ENCODE data around the gene SEC23A. TPM values are rescaled to one million over a fixed set of nuclear protein-coding genes. Genes with fewer than 3 reads are reported as not detected.
"Not testable (repeated sequence)": the region's sequence is repeated elsewhere in the genome, so short reads cannot be mapped to it uniquely, and the experiment has no call there.

The SEC23A gene
- total RNA-seq, 2 donors from 2014 or later, result 48.9 to 65.2 TPM

- ATAC-seq, result no peak
- no peak for DNase-seq (ENCODE audit: low spot score in 2 of 2)
- Mint-ChIP-seq H3K36me3 (no peaks in the 10 kb centered on the region), H3K9me3 (no peaks in the 10 kb centered on the region), H3K27ac (peak overlapping the region in 1 of 2 donors; percentile 16)
Measured at GRCh38 chr14:39023939-39024871, 78.8 kb downstream of the SEC23A start.

- not testable (repeated sequence) for ATAC-seq, H3K27ac Mint-ChIP-seq, H3K36me3 Mint-ChIP-seq
Measured at GRCh38 chr14:39017096-39018016, 85.7 kb downstream of the SEC23A start.

GRCh38 chr14:39016733-39017095, 86.3 kb downstream of the SEC23A start:
- Mint-ChIP-seq H3K27ac (peak overlapping the region in 1 of 2 donors; percentile 51), H3K36me3 (no peaks in the 10 kb centered on the region), H3K9me3 (no peaks in the 10 kb centered on the region)
- DNase-seq (ENCODE audit: low spot score in 2 of 2), result no peak
- ATAC-seq, result no peak

More at GRCh38 chr14:39017096-39018016, 85.7 kb downstream of the SEC23A start:
- not testable (repeated sequence) for H3K9me3 Mint-ChIP-seq; DNase-seq (ENCODE audit: low spot score in 2 of 2)

- ATAC-seq (no peak), DNase-seq (ENCODE audit: low spot score in 2 of 2) (no peak)
- Mint-ChIP-seq H3K9me3 (no peaks in the 10 kb centered on the region), H3K27ac (no peak overlapping the region), H3K36me3 (no peaks in the 10 kb centered on the region)
Measured at GRCh38 chr14:39015964-39016577, 87.0 kb downstream of the SEC23A start.

GRCh38 chr14:39015360-39015961, 87.6 kb downstream of the SEC23A start:
- H3K9me3 Mint-ChIP-seq, result no peaks in the 10 kb centered on the region
- no peaks in the 10 kb centered on the region for H3K36me3 Mint-ChIP-seq
- ATAC-seq (no peak), DNase-seq (ENCODE audit: low spot score in 2 of 2) (no peak)
- H3K27ac Mint-ChIP-seq, result no peak overlapping the region

- H3K27ac Mint-ChIP-seq, result no peak overlapping the region
- no peaks in the 10 kb centered on the region for H3K36me3 Mint-ChIP-seq
- ATAC-seq (no peak), DNase-seq (ENCODE audit: low spot score in 2 of 2) (no peak)
- H3K9me3 Mint-ChIP-seq, result no peaks in the 10 kb centered on the region
Measured at GRCh38 chr14:39014460-39014859, 88.6 kb downstream of the SEC23A start.

- H3K36me3 Mint-ChIP-seq, ATAC-seq: not testable (repeated sequence)
Measured at GRCh38 chr14:39008965-39009364, 94.1 kb downstream of the SEC23A start.

GRCh38 chr14:39006721-39007410, 96.2 kb downstream of the SEC23A start:
- ATAC-seq (no peak), DNase-seq (ENCODE audit: low spot score in 2 of 2) (no peak)
- Mint-ChIP-seq H3K9me3 (no peaks in the 10 kb centered on the region), H3K36me3 (no peaks in the 10 kb centered on the region), H3K27ac (no peak overlapping the region)

More at GRCh38 chr14:39008965-39009364, 94.1 kb downstream of the SEC23A start:
- DNase-seq (ENCODE audit: low spot score in 2 of 2); H3K27ac Mint-ChIP-seq; H3K9me3 Mint-ChIP-seq: not testable (repeated sequence)

- Mint-ChIP-seq H3K27ac (no peak overlapping the region), H3K9me3 (no peaks in the 10 kb centered on the region), H3K36me3 (no peaks in the 10 kb centered on the region)
- ATAC-seq (no peak), DNase-seq (ENCODE audit: low spot score in 2 of 2) (no peak)
Measured at GRCh38 chr14:39005044-39005880, 97.8 kb downstream of the SEC23A start.

GRCh38 chr14:38999949-39000348, 103.1 kb downstream of the SEC23A start:
- Mint-ChIP-seq H3K9me3 (no peaks in the 10 kb centered on the region), H3K36me3 (no peaks in the 10 kb centered on the region), H3K27ac (no peak overlapping the region)
- no peak for ATAC-seq
- no peak for DNase-seq (ENCODE audit: low spot score in 2 of 2)

GRCh38 chr14:38994731-38995130, 108.3 kb downstream of the SEC23A start:
- H3K27ac Mint-ChIP-seq, result no peak overlapping the region
- no peak for ATAC-seq
- H3K9me3 Mint-ChIP-seq, result no peaks in the 10 kb centered on the region
- no peak for DNase-seq (ENCODE audit: low spot score in 2 of 2)
- no peaks in the 10 kb centered on the region for H3K36me3 Mint-ChIP-seq

- Mint-ChIP-seq H3K27ac (no peak overlapping the region), H3K9me3 (no peaks in the 10 kb centered on the region)
Measured at GRCh38 chr14:38993981-38994380, 109.1 kb downstream of the SEC23A start.

GRCh38 chr14:38992067-38992844, 110.8 kb downstream of the SEC23A start:
- Mint-ChIP-seq H3K9me3 (no peaks in the 10 kb centered on the region), H3K36me3 (no peaks in the 10 kb centered on the region), H3K27ac (no peak overlapping the region)
- DNase-seq (ENCODE audit: low spot score in 2 of 2), result no peak
- ATAC-seq, result no peak

More at GRCh38 chr14:38993981-38994380, 109.1 kb downstream of the SEC23A start:
- DNase-seq (ENCODE audit: low spot score in 2 of 2) (no peak), ATAC-seq (no peak)
- no peaks in the 10 kb centered on the region for H3K36me3 Mint-ChIP-seq

GRCh38 chr14:38991299-38991698, 111.7 kb downstream of the SEC23A start:
- H3K36me3 Mint-ChIP-seq, result no peaks in the 10 kb centered on the region
- ATAC-seq (no peak), DNase-seq (ENCODE audit: low spot score in 2 of 2) (no peak)
- H3K9me3 Mint-ChIP-seq, result no peaks in the 10 kb centered on the region
- no peak overlapping the region for H3K27ac Mint-ChIP-seq
